Rectal smooth muscle tissue (tissue), 1 donor: Measurements from ENCODE around the gene AASS.

Experiments
- H3K27ac ChIP-seq: one replicate; pipeline ENCODE4 v1.7.0; 2013; ENCODE audit warnings: low read depth, low read length, inconsistent platforms
- H3K27me3 ChIP-seq: one replicate; pipeline ENCODE4 v1.7.0; 2013; ENCODE audit warnings: low read length; ENCODE audit not compliant: control insufficient read depth, insufficient read depth
- H3K36me3 ChIP-seq: one replicate; pipeline ENCODE4 v1.7.0; 2013; ENCODE audit warnings: low read length; ENCODE audit not compliant: control insufficient read depth, insufficient read depth
- H3K4me1 ChIP-seq: one replicate; pipeline ENCODE4 v1.7.0; 2013; ENCODE audit warnings: low read length; ENCODE audit not compliant: control insufficient read depth, insufficient read depth
- H3K4me3 ChIP-seq: one replicate; pipeline ENCODE4 v1.7.0; 2013; ENCODE audit warnings: low read length
- H3K9ac ChIP-seq: one replicate; pipeline ENCODE4 v1.7.0; 2013; ENCODE audit warnings: low read length

Gene AASS

DNA sequence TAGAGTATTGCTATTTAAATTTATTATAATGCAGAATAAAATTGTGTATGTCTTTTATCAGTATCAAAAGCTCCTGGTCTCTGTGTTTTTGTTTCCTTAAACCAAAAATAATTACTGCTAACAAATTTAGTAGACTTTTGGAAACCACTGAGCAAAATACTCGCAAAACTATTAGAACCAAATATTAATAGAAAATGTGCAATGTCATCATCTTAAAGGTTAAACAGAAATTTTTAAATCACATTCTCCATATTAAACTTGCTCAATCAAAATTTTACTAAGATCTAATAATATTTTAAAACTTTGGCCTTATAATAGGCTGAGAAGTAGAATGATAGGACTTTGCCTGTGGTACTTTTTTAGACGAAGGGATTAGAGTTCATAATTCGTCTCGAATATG lies 48.4 kb downstream of the AASS start:
- H3K4me1 ChIP-seq, result no peaks in the 10 kb centered on the region
- no peaks in the 10 kb centered on the region for H3K27me3 ChIP-seq
- H3K9ac ChIP-seq, result no peak overlapping the region
- H3K27ac ChIP-seq, result no peak overlapping the region
- H3K36me3 ChIP-seq, result no peaks in the 10 kb centered on the region
- H3K4me3 ChIP-seq, result no peak overlapping the region

DNA sequence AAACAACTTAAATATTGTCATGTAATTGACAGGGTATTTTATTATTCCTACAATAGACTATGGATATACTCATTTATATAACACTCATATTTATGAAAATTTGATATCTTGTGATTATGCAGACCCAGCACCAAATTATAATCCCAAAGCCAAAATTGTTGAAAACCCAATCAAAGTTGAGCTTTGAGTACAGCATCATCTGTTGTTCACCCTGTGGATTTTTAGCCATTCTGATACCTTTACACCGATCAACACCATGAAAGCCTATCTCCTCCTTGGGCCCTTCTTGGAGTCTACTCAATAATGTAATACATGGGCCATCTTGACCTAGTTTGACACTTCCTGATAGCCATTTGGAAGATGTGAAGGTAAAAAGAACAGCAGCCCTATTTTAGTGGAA lies 49.5 kb downstream of the AASS start:
- Histone ChIP-seq H3K36me3 (no peaks in the 10 kb centered on the region), H3K27me3 (no peaks in the 10 kb centered on the region), H3K27ac (no peak overlapping the region), H3K4me1 (no peaks in the 10 kb centered on the region), H3K9ac (no peak overlapping the region), H3K4me3 (no peak overlapping the region)

DNA sequence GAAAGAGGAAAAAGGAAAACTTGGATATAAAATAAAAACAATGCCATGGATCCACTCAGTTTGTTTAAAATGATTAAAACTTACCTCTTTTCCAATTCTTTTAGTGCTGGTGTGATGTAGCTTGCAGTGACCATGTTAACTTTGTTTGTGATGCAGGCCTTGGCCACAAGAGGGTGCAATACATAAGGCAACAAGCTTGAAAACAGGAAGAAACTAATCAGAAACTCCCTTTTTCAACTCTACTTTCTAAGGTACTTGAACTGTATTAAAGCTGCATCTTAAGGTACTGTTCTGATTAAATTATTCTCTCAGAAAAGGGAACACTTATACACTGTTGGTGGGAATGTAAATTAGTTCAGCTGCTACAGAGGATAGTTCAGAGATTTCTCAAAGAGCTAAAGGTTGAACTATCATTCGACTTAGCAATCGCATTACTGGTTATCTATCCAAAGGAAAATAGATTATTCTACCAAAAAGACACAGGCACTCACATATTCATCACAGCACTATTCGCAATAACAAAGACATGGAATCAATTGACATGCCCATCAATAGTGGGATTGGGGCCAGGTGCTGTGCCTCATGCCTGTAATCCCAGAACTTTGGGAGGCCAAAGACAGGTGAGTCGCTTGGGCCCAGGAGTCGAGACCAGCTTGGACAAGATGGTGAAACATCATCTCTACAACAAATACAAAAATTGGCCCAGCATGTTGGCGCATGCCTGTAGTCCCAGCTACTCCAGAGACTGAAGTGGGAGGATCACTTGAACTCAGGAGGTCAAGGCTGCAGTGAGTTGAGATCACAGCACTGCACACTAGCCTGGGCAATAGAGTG lies 50.9 kb downstream of the AASS start:
- H3K27ac ChIP-seq, result no peak overlapping the region
- no peaks in the 10 kb centered on the region for H3K36me3 ChIP-seq
- no peaks in the 10 kb centered on the region for H3K4me1 ChIP-seq
- no peak overlapping the region for H3K9ac ChIP-seq
- no peaks in the 10 kb centered on the region for H3K27me3 ChIP-seq
- H3K4me3 ChIP-seq, result no peak overlapping the region

DNA sequence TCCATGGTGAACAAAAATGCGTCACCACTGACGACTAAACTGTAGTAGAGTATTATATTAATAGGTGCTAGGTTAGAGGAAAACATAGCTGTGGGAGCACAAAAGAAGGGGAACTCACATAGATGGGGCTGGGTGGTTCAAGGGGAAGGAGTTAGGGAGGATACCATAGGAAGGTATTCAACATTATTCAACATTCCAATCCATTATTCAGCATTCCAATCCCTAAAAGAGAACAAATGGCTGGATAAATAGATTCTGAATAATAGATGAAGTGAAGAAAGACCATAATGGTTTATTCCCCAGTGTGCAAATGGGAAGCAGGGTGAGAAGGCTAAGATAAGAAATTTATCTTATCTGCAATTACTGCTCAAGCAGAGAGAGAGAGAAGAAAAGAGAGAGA lies 61.4 kb downstream of the AASS start:
- Histone ChIP-seq H3K4me3 (no peak overlapping the region), H3K4me1 (no peaks in the 10 kb centered on the region), H3K27ac (no peak overlapping the region), H3K9ac (no peak overlapping the region), H3K27me3 (no peaks in the 10 kb centered on the region), H3K36me3 (peaks cover 2% of the 10 kb centered on the region)

DNA sequence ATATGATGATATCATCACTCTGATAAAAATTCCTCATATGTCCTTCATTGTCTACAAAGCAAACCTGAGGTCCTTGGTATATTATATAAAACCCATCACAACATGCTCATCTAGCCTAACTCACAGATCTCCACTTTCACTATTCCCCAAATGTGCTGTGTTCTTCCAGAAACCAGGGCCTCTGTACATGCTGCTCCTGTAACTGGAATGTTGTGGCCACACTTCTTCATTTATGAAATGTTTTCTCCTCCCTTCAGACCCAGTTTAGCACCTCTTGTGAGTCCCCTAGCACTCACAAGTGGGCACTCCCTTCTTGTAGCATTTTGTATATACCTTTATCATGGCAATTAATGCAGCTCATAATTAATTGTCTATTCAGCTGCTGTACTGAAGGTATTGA lies 61.9 kb downstream of the AASS start:
- Histone ChIP-seq H3K36me3 (peaks cover 2% of the 10 kb centered on the region), H3K4me3 (no peak overlapping the region), H3K27me3 (no peaks in the 10 kb centered on the region), H3K27ac (no peak overlapping the region), H3K9ac (no peak overlapping the region), H3K4me1 (no peaks in the 10 kb centered on the region)

DNA sequence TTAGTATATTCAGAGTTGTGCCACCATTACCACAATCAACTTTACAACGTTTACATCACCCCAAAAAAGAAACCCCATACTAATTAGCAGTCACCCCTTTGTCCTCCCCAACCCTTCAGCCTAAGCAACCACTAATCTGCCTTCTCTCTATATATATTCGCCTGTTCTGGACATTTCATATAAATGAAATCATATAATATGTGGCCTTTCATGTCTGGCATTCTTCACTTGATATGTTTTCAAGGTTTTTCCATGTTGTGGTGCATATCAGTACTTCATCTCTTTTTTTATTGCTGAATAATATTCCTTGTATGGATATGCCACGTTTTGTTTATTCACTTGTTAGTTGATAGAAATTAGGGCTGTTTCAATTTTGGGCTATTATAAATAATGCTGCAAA lies 70.4 kb downstream of the AASS start:
- Histone ChIP-seq H3K27me3 (no peaks in the 10 kb centered on the region), H3K36me3 (peaks cover under 1% of the 10 kb centered on the region), H3K9ac (no peak overlapping the region), H3K27ac (no peak overlapping the region), H3K4me3 (no peak overlapping the region), H3K4me1 (no peaks in the 10 kb centered on the region)

DNA sequence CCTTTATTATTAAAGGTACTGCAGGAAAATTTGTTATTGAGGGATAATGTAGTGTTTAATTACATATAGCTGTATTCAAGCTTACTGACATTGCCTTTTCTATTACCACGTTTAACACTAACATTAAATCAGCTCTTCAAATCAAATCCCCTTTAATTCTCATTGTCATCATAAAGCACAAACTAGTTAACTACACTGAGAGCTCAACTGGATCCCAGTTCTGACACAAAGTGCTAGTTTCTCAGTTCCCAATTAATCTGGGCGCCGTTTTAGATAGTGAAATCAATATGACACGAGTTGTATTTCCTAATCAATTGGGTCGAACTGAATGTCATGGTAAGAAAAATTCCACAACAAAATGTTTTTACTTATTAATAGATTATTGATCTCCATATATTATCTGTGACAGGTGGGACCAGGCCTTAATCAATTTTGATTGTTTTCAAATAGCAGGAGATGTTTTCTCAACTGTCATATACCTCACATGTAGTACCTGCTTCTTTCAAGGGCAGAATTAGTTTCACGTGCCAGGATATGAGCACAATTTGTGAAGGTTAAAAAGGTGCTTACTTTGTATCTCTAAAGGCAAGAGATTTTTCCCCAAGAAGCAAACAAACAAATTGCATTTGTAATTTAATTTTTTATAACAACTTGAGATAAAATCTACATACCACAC lies 71.0 kb downstream of the AASS start:
- no peaks in the 10 kb centered on the region for H3K36me3 ChIP-seq
- no peak overlapping the region for H3K4me3 ChIP-seq
- no peaks in the 10 kb centered on the region for H3K4me1 ChIP-seq

DNA sequence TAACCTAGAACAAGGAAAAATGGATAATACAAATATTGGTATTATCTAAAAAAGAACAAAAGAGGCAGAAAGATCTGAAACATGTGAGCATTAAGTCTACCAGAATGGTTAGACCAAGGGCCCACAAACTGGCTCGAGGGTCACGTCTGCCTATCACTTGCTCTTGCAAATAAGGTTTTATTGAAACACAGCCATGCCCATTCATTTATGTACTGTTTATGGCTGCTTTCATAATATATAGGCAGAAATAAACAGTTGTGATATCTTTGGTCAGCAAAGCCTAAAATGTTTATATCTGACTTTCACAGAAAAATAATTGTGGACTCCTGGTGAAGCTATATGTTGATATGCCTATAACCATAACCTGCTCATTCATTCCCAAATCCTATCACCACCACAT lies 71.8 kb downstream of the AASS start:
- H3K36me3 ChIP-seq, result no peaks in the 10 kb centered on the region
- no peak overlapping the region for H3K4me3 ChIP-seq
- no peak overlapping the region for H3K27ac ChIP-seq
- H3K9ac ChIP-seq, result no peak overlapping the region
- H3K4me1 ChIP-seq, result no peaks in the 10 kb centered on the region
- H3K27me3 ChIP-seq, result no peaks in the 10 kb centered on the region

More for the DNA sequence above, 71.0 kb downstream of the AASS start:
- H3K27me3 ChIP-seq, result no peaks in the 10 kb centered on the region
- no peak overlapping the region for H3K9ac ChIP-seq
- no peak overlapping the region for H3K27ac ChIP-seq

DNA sequence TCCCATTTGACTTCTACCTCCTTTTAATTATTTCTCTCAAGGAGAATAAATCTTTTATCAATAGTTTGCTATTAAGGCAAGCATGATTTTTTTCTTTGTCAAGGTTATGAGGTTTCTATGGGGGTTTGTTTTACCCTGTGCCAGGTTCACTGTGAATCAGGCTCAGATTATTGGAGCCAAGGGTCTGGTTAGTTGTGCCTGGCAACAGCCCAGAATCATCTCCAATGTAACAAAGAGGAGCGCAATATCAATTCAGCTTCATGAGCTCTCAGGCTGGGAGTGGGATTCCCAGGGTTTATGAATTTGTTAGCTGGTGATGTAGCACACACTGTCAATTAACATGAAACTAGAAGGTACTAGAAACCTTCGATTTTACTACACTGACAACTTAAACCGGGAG lies 73.2 kb downstream of the AASS start:
- H3K9ac ChIP-seq, result no peak overlapping the region
- H3K27ac ChIP-seq, result no peak overlapping the region
- H3K36me3 ChIP-seq, result no peaks in the 10 kb centered on the region
- no peaks in the 10 kb centered on the region for H3K27me3 ChIP-seq
- H3K4me1 ChIP-seq, result no peaks in the 10 kb centered on the region
- H3K4me3 ChIP-seq, result no peak overlapping the region

DNA sequence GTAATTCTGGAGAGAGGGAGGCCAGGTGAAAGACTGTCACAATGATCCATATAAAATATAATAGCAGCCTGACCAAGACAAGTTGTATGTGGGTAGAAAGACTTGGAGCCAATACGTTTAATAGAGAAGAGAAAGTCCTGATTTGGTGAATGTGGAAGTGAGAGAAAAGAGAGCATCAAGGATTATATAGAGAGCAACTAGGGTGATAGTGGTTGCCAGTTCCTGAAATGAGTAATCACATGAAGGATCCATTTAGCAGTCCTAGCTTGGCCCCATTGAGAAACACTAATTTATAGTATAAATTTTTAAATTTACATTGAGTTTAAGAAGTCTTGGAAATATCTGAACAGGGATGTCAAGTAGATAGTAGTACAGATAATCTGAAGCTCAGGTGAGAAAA lies 74.0 kb downstream of the AASS start:
- no peak overlapping the region for H3K9ac ChIP-seq
- no peak overlapping the region for H3K27ac ChIP-seq
- no peak overlapping the region for H3K4me3 ChIP-seq
- H3K4me1 ChIP-seq, result no peaks in the 10 kb centered on the region
- H3K27me3 ChIP-seq, result no peaks in the 10 kb centered on the region
- no peaks in the 10 kb centered on the region for H3K36me3 ChIP-seq

DNA sequence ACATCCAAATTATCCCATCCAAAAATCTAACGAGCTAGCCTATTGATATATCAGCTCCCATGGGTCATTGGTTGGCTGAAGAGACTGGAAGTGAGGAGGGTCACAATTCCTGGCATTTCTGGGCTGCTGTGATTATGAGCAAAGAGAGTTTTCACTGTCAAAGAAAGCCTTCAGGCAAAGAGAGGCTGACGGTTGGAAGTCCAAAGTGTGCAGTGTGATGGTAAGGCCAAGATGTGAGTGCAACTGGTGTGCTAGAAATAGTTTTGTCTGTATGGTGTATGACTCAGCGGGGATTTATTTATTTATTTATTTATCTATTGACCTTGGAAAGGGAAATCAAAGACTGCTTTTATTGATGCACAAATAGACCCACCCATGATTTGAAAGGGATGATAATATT lies 75.0 kb downstream of the AASS start:
- Histone ChIP-seq H3K27ac (no peak overlapping the region), H3K4me1 (no peaks in the 10 kb centered on the region), H3K27me3 (no peaks in the 10 kb centered on the region), H3K4me3 (no peak overlapping the region), H3K9ac (no peak overlapping the region), H3K36me3 (no peaks in the 10 kb centered on the region)

DNA sequence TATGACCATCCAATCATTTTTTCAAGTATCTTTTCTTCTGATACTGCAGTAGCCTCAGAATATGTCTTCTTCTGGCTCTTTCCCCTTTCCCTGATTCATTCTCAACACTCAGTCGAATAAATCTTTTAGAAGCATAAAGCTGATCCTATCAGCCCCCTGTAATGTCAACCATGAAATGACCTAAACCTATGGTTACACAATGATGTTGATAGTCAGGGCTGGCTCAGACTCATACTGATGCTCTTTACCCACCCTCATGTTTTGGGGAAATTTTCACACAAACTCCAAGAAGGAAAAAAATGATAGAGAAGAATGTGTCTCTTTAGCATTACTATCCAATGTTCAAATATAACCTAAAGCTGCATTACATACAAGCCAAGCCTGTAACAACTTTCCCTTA lies 76.0 kb downstream of the AASS start:
- H3K9ac ChIP-seq, result no peak overlapping the region
- H3K4me3 ChIP-seq, result no peak overlapping the region
- no peaks in the 10 kb centered on the region for H3K4me1 ChIP-seq
- H3K27ac ChIP-seq, result no peak overlapping the region
- no peaks in the 10 kb centered on the region for H3K36me3 ChIP-seq
- no peaks in the 10 kb centered on the region for H3K27me3 ChIP-seq

DNA sequence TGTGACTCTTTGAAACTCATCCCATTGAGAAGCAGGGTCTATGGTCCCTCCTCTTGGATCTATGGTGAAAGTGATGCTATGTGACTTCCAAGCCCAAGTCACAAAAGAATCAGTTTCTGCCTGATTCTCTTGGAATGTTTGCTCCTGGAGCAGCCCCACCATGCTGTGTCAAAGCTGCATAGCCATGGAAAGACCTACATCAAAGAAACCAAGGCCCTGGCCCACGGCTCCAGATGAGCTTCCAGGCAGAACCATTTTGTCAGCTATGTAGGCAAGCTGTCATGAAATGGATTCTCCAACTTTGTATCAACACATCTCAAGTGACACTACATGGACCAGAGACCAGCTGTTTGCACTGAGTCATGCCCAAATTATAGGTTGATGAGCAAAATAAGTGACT lies 77.0 kb downstream of the AASS start:
- Histone ChIP-seq H3K4me3 (no peak overlapping the region), H3K27me3 (no peaks in the 10 kb centered on the region), H3K36me3 (no peaks in the 10 kb centered on the region), H3K9ac (no peak overlapping the region), H3K27ac (no peak overlapping the region), H3K4me1 (no peaks in the 10 kb centered on the region)
